ENCODE measurements around the gene TNIK. TPM values are rescaled to one million over a fixed set of nuclear protein-coding genes. Genes with fewer than 3 reads are reported as not detected.

The TNIK gene
- total and polyA plus RNA-seq, 10 of the 15 experiments (the other 5 are each of a cell fraction or from before 2014, with no cell fraction given), result 13.9 to 74.3 (median 48.2) TPM

- H3K9me3 ChIP-seq (replicated peaks; ENCODE audit: control insufficient read depth, insufficient read depth, low read length), result no peaks in the 10 kb centered on the region
- BruUV-seq (replicated peaks), result no TSS peak
- TF ChIP-seq PBX3 (IDR thresholded peaks at IDR 0.05; ENCODE audit: insufficient replicate concordance, low read depth, low read length), result peak; percentile 38
- 0 out of 2 replicates have a peak, but pooled peaks have one; percentile 16 for TF ChIP-seq NFYB (IDR thresholded peaks at IDR 0.05; ENCODE audit: insufficient read depth, low read depth, low read length)
- TF ChIP-seq NKRF (conservative IDR thresholded peaks at IDR 0.05), result no peak
- TF ChIP-seq, protein P1, sequence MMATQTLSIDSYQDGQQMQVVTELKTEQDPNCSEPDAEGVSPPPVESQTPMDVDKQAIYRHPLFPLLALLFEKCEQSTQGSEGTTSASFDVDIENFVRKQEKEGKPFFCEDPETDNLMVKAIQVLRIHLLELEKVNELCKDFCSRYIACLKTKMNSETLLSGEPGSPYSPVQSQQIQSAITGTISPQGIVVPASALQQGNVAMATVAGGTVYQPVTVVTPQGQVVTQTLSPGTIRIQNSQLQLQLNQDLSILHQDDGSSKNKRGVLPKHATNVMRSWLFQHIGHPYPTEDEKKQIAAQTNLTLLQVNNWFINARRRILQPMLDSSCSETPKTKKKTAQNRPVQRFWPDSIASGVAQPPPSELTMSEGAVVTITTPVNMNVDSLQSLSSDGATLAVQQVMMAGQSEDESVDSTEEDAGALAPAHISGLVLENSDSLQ (IDR thresholded peaks at IDR 0.05), result peak; percentile 66
- TF ChIP-seq JUND (IDR thresholded peaks at IDR 0.05; ENCODE audit: low read depth, low read length), result no peak
- TF ChIP-seq HDAC2 (IDR thresholded peaks at IDR 0.05), result no peak
- peak; percentile 57 for ATAC-seq
- H4K20me1 ChIP-seq (ENCODE audit: control insufficient read depth, insufficient read depth), result no peaks in the 10 kb centered on the region
- H3K4me2 ChIP-seq (ENCODE audit: control insufficient read depth, insufficient read depth), result no peak overlapping the region
- H3K27me3 ChIP-seq (replicated peaks in 1 of 2; ENCODE audit: control insufficient read depth in 2 of 2, insufficient read depth in 2 of 2, low read length in 1 of 2), result peaks cover 3 to 28% of the 10 kb centered on the region in 2 experiments
- H3K79me2 ChIP-seq (ENCODE audit: control insufficient read depth, insufficient read depth, low read length), result no peaks in the 10 kb centered on the region
- H2AFZ ChIP-seq (ENCODE audit: control insufficient read depth, low read depth, low read length), result no peak overlapping the region
- SMC1A ChIA-PET (ENCODE audit: uncharacterized antibody, unreplicated experiment), result no interaction called here
- no peak for FAIRE-seq
- POLR2A ChIA-PET, result no interaction called here
- H3K27ac ChIP-seq (ENCODE audit: control insufficient read depth, insufficient read depth), result no peak overlapping the region
- in situ Hi-C loops (cut with MboI) (no loop called here), intact Hi-C loops (cut with micrococcal nuclease; ENCODE audit: unreplicated experiment) (no loop called here)
- no peak overlapping the region for H3K4me3 ChIP-seq
- no peak for DNase-seq (ENCODE audit: low read depth, low spot score)
- CTCF ChIA-PET, result interaction anchor here (1.4 kb wide), 1 partner anchor 14 kb away, joined by 3 read pairs; no protein-coding TSS in a partner anchor
- no peak overlapping the region for H3K9ac ChIP-seq (ENCODE audit: control insufficient read depth, insufficient read depth, low read length)
- no peaks in the 10 kb centered on the region for H3K4me1 ChIP-seq (ENCODE audit: control insufficient read depth, insufficient read depth, low read length)
- no peaks in the 10 kb centered on the region for H3K36me3 ChIP-seq (ENCODE audit: control insufficient read depth in 2 of 2, insufficient read depth in 2 of 2, low read length in 1 of 2)
- RAD21 ChIA-PET (ENCODE audit: unreplicated experiment), result interaction anchor here (1.1 kb wide), 1 partner anchor 539 kb away, joined by 3 read pairs; no protein-coding TSS in a partner anchor
- 24% methylated on average over 39 of the region's 39 CpGs for WGBS (ENCODE audit: insufficient coverage, insufficient replicate concordance, low lambda C conversion rate, missing lambda C conversion rate)
Observed at GRCh38 chr3:171028025-171028778, 432.0 kb downstream of the TNIK start.

Measured in GM12878 (cell line).